OCI-LY7 (cell line): ENCODE results near the gene MCRIP2. TPM values are rescaled to one million over a fixed set of nuclear protein-coding genes. Genes with fewer than 3 reads are reported as not detected.

Source experiments
- BruUV-seq: library from RNA; stranded (reverse); fragments of 400-500 nt; replicated peaks from 2 replicates; lab custom pipeline; 2021; lab: Mats Ljungman, UMichigan
- CTCF ChIA-PET: fragments of 300-600 bp; sonication (Branson Sonifier 250); formaldehyde crosslinking; loops from one replicate; lab custom pipeline; 2022; ENCODE audit warnings: antibody characterized with exemption; ENCODE audit not compliant: unreplicated experiment; lab: Charles Lee
- POLR2A ChIA-PET: fragments of 300-600 bp; sonication (Branson Sonifier 250); formaldehyde crosslinking; loops from one replicate; lab custom pipeline; 2022; ENCODE audit warnings: antibody characterized with exemption; lab: Charles Lee
- DNase-seq: peaks from one replicate; pipeline ENCODE4 v3.0.0-alpha.2; 2015; ENCODE audit warnings: low spot score
- H2AFZ ChIP-seq: fragments of 200-600 bp; sonication (generic), shearing (Covaris generic); 2 replicates; pipeline ENCODE4 v1.6.1; 2014; ENCODE audit warnings: mild to moderate bottlenecking, antibody characterized with exemption, low read length, moderate library complexity
- H3K27ac ChIP-seq: fragments of 200-600 bp; sonication (generic); 2 replicates; pipeline ENCODE4 v1.5.1; 2014; ENCODE audit warnings: mixed run types, low read depth, mild to moderate bottlenecking, moderate library complexity, low read length, inconsistent platforms; ENCODE audit not compliant: poor library complexity, severe bottlenecking
- H3K36me3 ChIP-seq: fragments of 200-600 bp; sonication (generic); 2 replicates; pipeline ENCODE4 v1.6.1; 2014; ENCODE audit warnings: mild to moderate bottlenecking, antibody characterized with exemption, low read length, moderate library complexity, mixed read lengths; ENCODE audit not compliant: insufficient read depth
- H3K4me1 ChIP-seq: fragments of 200-600 bp; sonication (generic); 2 replicates; pipeline ENCODE4 v1.5.1; 2014; ENCODE audit warnings: mild to moderate bottlenecking, low read length; ENCODE audit not compliant: insufficient read depth, poor library complexity, severe bottlenecking
- H3K4me2 ChIP-seq: fragments of 200-600 bp; sonication (generic); 2 replicates; pipeline ENCODE4 v1.6.1; 2014; ENCODE audit warnings: mild to moderate bottlenecking, low read length
- H3K4me3 ChIP-seq: fragments of 200-600 bp; sonication (generic); 2 replicates; pipeline ENCODE4 v1.5.1; 2014; ENCODE audit warnings: mild to moderate bottlenecking, low read depth, low read length; ENCODE audit not compliant: poor library complexity, severe bottlenecking
- H3K79me2 ChIP-seq: fragments of 200-600 bp; sonication (generic); 2 replicates; pipeline ENCODE4 v1.6.1; 2016; ENCODE audit warnings: low read depth, mild to moderate bottlenecking, low read length, moderate library complexity, mixed read lengths; ENCODE audit not compliant: insufficient read depth
- H3K9me2 ChIP-seq: fragments of 200-600 bp; sonication (generic); 2 replicates; pipeline ENCODE4 v1.6.1; 2016; ENCODE audit warnings: mild to moderate bottlenecking, low read length, mixed read lengths; ENCODE audit not compliant: insufficient read depth
- H3K9me3 ChIP-seq: fragments of 200-600 bp; sonication (generic); 2 replicates; pipeline ENCODE4 v1.6.1; 2014; ENCODE audit warnings: mild to moderate bottlenecking, mixed run types, low read length, mixed read lengths
- H4K20me1 ChIP-seq: fragments of 200-600 bp; sonication (generic); 2 replicates; pipeline ENCODE4 v1.6.1; 2014; ENCODE audit warnings: mild to moderate bottlenecking, antibody characterized with exemption, low read length, moderate library complexity, mixed read lengths; ENCODE audit not compliant: insufficient read depth
- EZH2phosphoT487 ChIP-seq: fragments of 200-600 bp; sonication (generic); IDR thresholded peaks from 2 replicates; pipeline ENCODE4 v1.6.1; 2018; ENCODE audit warnings: low read depth, borderline replicate concordance, mild to moderate bottlenecking, mixed run types, antibody characterized with exemption, low read length, moderate library complexity, mixed read lengths
- intact Hi-C: fragments of 100-400 bp; cut with micrococcal nuclease; formaldehyde crosslinking; loops from one replicate; pipeline ENCODE4 v1.10.0; 2022; ENCODE audit not compliant: unreplicated experiment
- total RNA-seq, 2 experiments: library from RNA; depleted of rRNA in 1 of 2; stranded (reverse); fragments of >200 nt in 1 of 2; shearing (Covaris generic) in 1 of 2; gene quantifications; 2 replicates each; pipeline ENCODE4 v1.2.3, GENCODE V29; 2014 to 2022
- TF ChIP-seq, protein P1 (sequence below): fragments of 200-600 bp; sonication (generic); conservative IDR thresholded peaks from 2 replicates; pipeline ENCODE4 v1.5.1; 2014; ENCODE audit warnings: mild to moderate bottlenecking, antibody characterized with exemption, low read length, moderate library complexity, mixed read lengths

The MCRIP2 gene
- total RNA-seq, 2 experiments from 2014 or later, result 62.8 to 64.1 TPM

DNA sequence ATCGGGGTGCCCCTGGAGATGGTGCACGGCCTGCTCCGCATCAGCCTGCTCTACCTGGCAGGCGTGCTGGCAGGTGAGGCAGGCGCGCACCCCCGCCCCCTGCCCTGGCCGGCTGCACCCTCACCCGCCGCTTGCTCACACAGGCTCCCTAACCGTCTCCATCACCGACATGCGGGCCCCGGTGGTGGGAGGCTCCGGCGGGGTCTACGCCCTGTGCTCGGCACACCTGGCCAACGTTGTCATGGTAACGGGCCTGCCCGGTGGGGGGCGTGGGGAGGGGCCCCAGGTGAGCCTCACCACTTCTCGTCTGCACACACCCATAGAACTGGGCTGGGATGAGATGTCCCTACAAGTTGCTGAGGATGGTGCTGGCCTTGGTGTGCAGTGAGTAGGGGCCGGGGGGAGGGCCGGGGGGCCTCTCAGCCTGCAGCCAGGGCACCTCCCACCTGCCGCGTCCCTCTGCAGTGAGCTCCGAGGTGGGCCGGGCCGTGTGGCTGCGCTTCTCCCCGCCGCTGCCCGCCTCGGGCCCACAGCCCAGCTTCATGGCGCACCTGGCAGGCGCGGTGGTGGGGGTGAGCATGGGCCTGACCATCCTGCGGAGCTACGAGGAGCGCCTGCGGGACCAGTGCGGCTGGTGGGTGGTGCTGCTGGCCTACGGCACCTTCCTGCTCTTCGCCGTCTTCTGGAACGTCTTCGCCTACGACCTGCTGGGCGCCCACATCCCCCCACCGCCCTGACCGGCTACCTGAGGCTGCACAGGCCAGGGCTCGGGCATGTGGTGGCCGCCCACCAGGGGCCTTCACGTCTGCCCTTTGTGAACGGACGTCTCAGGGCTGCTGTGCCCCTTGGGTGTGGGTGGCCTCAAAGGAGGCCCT lies 35.9 kb downstream of the MCRIP2 start:
- CTCF ChIA-PET, result no interaction called here
- Histone ChIP-seq H4K20me1 (peaks cover 5% of the 10 kb centered on the region; the same call in 1 of the 2 replicates), H3K79me2 (peaks cover 17% of the 10 kb centered on the region; the same call in 1 of the 2 replicates), H3K4me2 (no peak overlapping the region), H3K4me1 (peaks cover 24% of the 10 kb centered on the region), H3K4me3 (no peak overlapping the region), H3K9me3 (no peaks in the 10 kb centered on the region), H2AFZ (no peak overlapping the region), H3K36me3 (peaks cover 32% of the 10 kb centered on the region), H3K9me2 (no peaks in the 10 kb centered on the region), H3K27ac (no peak overlapping the region)
- no peak for DNase-seq
- POLR2A ChIA-PET, result no interaction called here
- intact Hi-C loops, result no loop called here
- BruUV-seq, result no TSS peak
- TF ChIP-seq, protein P1, sequence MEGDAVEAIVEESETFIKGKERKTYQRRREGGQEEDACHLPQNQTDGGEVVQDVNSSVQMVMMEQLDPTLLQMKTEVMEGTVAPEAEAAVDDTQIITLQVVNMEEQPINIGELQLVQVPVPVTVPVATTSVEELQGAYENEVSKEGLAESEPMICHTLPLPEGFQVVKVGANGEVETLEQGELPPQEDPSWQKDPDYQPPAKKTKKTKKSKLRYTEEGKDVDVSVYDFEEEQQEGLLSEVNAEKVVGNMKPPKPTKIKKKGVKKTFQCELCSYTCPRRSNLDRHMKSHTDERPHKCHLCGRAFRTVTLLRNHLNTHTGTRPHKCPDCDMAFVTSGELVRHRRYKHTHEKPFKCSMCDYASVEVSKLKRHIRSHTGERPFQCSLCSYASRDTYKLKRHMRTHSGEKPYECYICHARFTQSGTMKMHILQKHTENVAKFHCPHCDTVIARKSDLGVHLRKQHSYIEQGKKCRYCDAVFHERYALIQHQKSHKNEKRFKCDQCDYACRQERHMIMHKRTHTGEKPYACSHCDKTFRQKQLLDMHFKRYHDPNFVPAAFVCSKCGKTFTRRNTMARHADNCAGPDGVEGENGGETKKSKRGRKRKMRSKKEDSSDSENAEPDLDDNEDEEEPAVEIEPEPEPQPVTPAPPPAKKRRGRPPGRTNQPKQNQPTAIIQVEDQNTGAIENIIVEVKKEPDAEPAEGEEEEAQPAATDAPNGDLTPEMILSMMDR, result no peak
- TF ChIP-seq EZH2phosphoT487, result no peak

DNA sequence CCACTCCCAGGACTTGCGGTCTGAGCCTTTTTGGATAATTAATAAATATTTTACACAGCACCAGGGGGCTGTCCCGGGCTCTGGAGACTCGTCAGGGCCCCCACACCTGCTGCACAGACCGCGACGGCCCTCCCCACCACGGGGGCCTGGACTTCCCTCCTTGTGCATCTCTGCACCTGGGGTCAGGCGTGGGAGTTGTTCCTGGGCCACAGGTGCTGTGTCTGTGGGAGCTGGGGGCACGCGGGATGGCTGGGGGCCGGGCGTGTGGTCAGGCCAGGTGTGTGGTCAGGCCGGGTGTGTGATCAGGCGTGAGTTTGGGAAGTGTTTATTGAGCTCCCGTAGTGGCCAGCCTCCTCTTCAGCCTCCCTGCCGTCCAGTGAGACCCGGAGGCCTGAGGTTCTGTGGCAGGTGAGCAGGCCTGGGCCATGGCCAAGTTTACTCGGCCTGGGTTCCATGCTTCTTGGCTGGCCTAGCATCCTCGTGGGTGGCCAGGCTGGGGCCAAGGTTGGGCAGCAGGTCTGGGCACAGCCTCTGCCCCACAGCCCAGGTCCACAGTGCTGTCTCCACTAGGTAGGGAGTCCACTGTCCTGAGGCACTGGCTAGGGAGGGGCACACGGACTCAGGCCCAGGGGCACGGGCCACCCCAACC lies 36.7 kb downstream of the MCRIP2 start:
- peaks cover 31% of the 10 kb centered on the region for H3K4me1 ChIP-seq
- H3K9me2 ChIP-seq, result no peaks in the 10 kb centered on the region
- H4K20me1 ChIP-seq, result peaks cover 5% of the 10 kb centered on the region; the same call in 1 of the 2 replicates
- no peak overlapping the region for H2AFZ ChIP-seq
- ChIA-PET POLR2A (interaction anchor here (1.2 kb wide), 1 partner anchor 8 kb away, joined by 4 read pairs; no protein-coding TSS in a partner anchor), CTCF (interaction anchor here (0.6 kb wide), 1 partner anchor 110 kb away, joined by 3 read pairs; no protein-coding TSS in a partner anchor)
- no peak overlapping the region for H3K27ac ChIP-seq
- H3K4me2 ChIP-seq, result no peak overlapping the region
- BruUV-seq, result no TSS peak
- H3K4me3 ChIP-seq, result no peak overlapping the region
- DNase-seq, result no peak
- peaks cover 32% of the 10 kb centered on the region for H3K36me3 ChIP-seq
- TF ChIP-seq, protein P1, result no peak
- TF ChIP-seq EZH2phosphoT487, result no peak
- H3K79me2 ChIP-seq, result peaks cover 20% of the 10 kb centered on the region; the same call in 1 of the 2 replicates
- no peaks in the 10 kb centered on the region for H3K9me3 ChIP-seq
- intact Hi-C loops, result no loop called here
